ENCODE measurements around the gene DUSP28. TPM values are rescaled to one million over a fixed set of nuclear protein-coding genes. Genes with fewer than 3 reads are reported as not detected.

The DUSP28 gene
- total and polyA plus RNA-seq, 10 of the 15 experiments (the other 5 are each of a cell fraction or from before 2014, with no cell fraction given) = 2.5 to 12.5 (median 6.4) TPM

- no peak for TF ChIP-seq NFYA (IDR thresholded peaks at IDR 0.05; ENCODE audit: borderline replicate concordance, low read depth, low read length)
- TF ChIP-seq ZNF274 (IDR thresholded peaks at IDR 0.05; ENCODE audit: insufficient read depth, insufficient read length) = no peak
- TF ChIP-seq MLLT1 (IDR thresholded peaks at IDR 0.05) = no peak
- no peak for TF ChIP-seq ZBTB11 (CRISPR knock-in tag; IDR thresholded peaks at IDR 0.05)
- TF ChIP-seq RCOR1 (conservative IDR thresholded peaks at IDR 0.05; ENCODE audit: low read depth, low read length) = no peak
These were observed 45.9 kb downstream of the DUSP28 start (continued) for GRCh38 chr2:240605867-240606743.

DNA sequence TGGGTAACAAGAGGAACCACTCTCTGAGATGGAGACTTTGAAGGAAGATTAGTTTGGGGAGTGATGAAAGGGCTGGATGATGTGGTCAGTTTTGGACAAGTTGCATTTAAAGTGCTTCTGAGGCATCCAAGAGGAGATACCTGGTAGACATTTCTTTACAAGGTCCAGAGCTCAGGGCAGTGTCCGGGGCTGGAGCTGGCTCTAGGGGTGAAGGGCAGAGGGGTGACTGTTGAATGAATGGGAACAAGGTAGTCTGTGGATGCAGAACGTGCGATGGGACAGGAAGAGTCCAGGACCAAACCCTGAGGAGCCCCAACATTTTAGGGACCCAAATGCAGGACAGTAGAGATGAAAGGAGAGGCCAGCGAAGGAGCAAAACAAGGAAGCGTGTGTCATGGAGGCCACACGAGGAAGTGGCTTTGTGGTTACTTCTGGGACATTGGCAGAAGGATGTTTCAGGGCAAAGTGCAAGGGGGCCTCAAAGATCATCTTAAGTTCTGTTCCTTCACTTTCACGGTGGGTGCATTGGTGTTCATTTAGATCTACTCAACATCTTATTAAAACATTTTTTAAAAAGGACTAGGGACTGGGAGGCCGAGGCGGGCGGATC lies 51.5 kb downstream of the DUSP28 start:
- peaks cover 3% of the 10 kb centered on the region; the same call in 2 of the 3 replicates for H3K9me3 ChIP-seq (replicated peaks; ENCODE audit: control insufficient read depth, insufficient read depth, low read length)
- H3K27me3 ChIP-seq (replicated peaks in 1 of 2; ENCODE audit: control insufficient read depth in 2 of 2, insufficient read depth in 2 of 2, low read length in 1 of 2) = no peaks in the 10 kb centered on the region
- BruUV-seq (replicated peaks) = no TSS peak
- H3K4me1 ChIP-seq (ENCODE audit: control insufficient read depth, insufficient read depth, low read length) = peaks cover 3% of the 10 kb centered on the region; the same call in 1 of the 2 replicates
- FAIRE-seq = no peak
- no peak for DNase-seq (ENCODE audit: low read depth, low spot score)
- WGBS (ENCODE audit: insufficient coverage, insufficient replicate concordance, low lambda C conversion rate, missing lambda C conversion rate) = 64% methylated on average over 10 of the region's 10 CpGs
- H3K27ac ChIP-seq (ENCODE audit: control insufficient read depth, insufficient read depth) = no peak overlapping the region
- in situ Hi-C loops (cut with MboI) = no loop called here
- no peaks in the 10 kb centered on the region for H4K20me1 ChIP-seq (ENCODE audit: control insufficient read depth, insufficient read depth)
- ATAC-seq = no peak
- no peaks in the 10 kb centered on the region for H3K79me2 ChIP-seq (ENCODE audit: control insufficient read depth, insufficient read depth, low read length)
- no peak overlapping the region for H3K4me2 ChIP-seq (ENCODE audit: control insufficient read depth, insufficient read depth)
- H3K9ac ChIP-seq (ENCODE audit: control insufficient read depth, insufficient read depth, low read length) = no peak overlapping the region
- H2AFZ ChIP-seq (ENCODE audit: control insufficient read depth, low read depth, low read length) = no peak overlapping the region
- no peak overlapping the region for H3K4me3 ChIP-seq
- no peaks in the 10 kb centered on the region for H3K36me3 ChIP-seq (ENCODE audit: control insufficient read depth in 2 of 2, insufficient read depth in 2 of 2, low read length in 1 of 2)
- POLR2A ChIA-PET = no interaction called here
- RAD21 ChIA-PET (ENCODE audit: unreplicated experiment) = no interaction called here
- intact Hi-C loops (cut with micrococcal nuclease; ENCODE audit: unreplicated experiment) = no loop called here
- CTCF ChIA-PET = no interaction called here
- SMC1A ChIA-PET (ENCODE audit: uncharacterized antibody, unreplicated experiment) = no interaction called here
- TF ChIP-seq, protein P1, sequence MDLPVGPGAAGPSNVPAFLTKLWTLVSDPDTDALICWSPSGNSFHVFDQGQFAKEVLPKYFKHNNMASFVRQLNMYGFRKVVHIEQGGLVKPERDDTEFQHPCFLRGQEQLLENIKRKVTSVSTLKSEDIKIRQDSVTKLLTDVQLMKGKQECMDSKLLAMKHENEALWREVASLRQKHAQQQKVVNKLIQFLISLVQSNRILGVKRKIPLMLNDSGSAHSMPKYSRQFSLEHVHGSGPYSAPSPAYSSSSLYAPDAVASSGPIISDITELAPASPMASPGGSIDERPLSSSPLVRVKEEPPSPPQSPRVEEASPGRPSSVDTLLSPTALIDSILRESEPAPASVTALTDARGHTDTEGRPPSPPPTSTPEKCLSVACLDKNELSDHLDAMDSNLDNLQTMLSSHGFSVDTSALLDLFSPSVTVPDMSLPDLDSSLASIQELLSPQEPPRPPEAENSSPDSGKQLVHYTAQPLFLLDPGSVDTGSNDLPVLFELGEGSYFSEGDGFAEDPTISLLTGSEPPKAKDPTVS (IDR thresholded peaks at IDR 0.05; ENCODE audit: low read depth, low read length) = no peak
- no peak for TF ChIP-seq ZBTB11 (CRISPR knock-in tag; IDR thresholded peaks at IDR 0.05)
- TF ChIP-seq ZSCAN29 (IDR thresholded peaks at IDR 0.05) = no peak
